Astrocyte (in vitro differentiated cells and primary cell): ENCODE data around the gene DET1. TPM values are rescaled to one million over a fixed set of nuclear protein-coding genes. Genes with fewer than 3 reads are reported as not detected.
"Not testable (repeated sequence)": the region's sequence is repeated elsewhere in the genome, so short reads cannot be mapped to it uniquely, and the experiment has no call there.

Source experiments
- DNase-seq: peaks from one replicate; pipeline ENCODE4 v3.0.0-alpha.2; 2010; ENCODE audit warnings: low read depth
- FAIRE-seq: peaks from 2 replicates; lab custom pipeline; 2011; peaks lifted over from hg19 to GRCh38; lab: Jason Lieb, UNC
- H2AFZ ChIP-seq: 2 replicates; pipeline ENCODE4 v1.6.0; 2012; ENCODE audit warnings: low read depth, low read length, inconsistent platforms
- H3K27ac ChIP-seq: 2 replicates; pipeline ENCODE4 v1.5.1; 2011; ENCODE audit warnings: low read depth, low read length, inconsistent platforms
- H3K27me3 ChIP-seq: 2 replicates; pipeline ENCODE4 v1.6.0; 2011; ENCODE audit warnings: low read length, inconsistent platforms; ENCODE audit not compliant: insufficient read depth
- H3K36me3 ChIP-seq: 2 replicates; pipeline ENCODE4 v1.5.1; 2011; ENCODE audit warnings: low read length, inconsistent platforms; ENCODE audit not compliant: insufficient read depth
- H3K4me1 ChIP-seq: 2 replicates; pipeline ENCODE4 v1.5.1; 2011; ENCODE audit warnings: low read length, inconsistent platforms; ENCODE audit not compliant: insufficient read depth
- H3K4me2 ChIP-seq: 2 replicates; pipeline ENCODE4 v1.6.0; 2012; ENCODE audit warnings: low read length, inconsistent platforms
- H3K4me3 ChIP-seq: 2 replicates; pipeline ENCODE4 v1.5.1; 2011; ENCODE audit warnings: low read depth, mild to moderate bottlenecking, low read length, inconsistent platforms; ENCODE audit not compliant: insufficient read depth
- H3K79me2 ChIP-seq: 2 replicates; pipeline ENCODE4 v1.6.0; 2012; ENCODE audit warnings: mild to moderate bottlenecking, low read length, inconsistent platforms; ENCODE audit not compliant: insufficient read depth
- H3K9ac ChIP-seq: 2 replicates; pipeline ENCODE4 v1.6.0; 2012; ENCODE audit warnings: mild to moderate bottlenecking, low read length, inconsistent platforms
- H3K9me3 ChIP-seq: 2 replicates; pipeline ENCODE4 v1.5.1; 2012; ENCODE audit warnings: low read depth, mild to moderate bottlenecking, low read length, inconsistent platforms; ENCODE audit not compliant: insufficient read depth
- H4K20me1 ChIP-seq: 2 replicates; pipeline ENCODE4 v1.6.0; 2012; ENCODE audit warnings: low read length, inconsistent platforms; ENCODE audit not compliant: insufficient read depth
- H3K27ac Mint-ChIP-seq: one replicate; pipeline ENCODE4 v1.8.0; 2021; ENCODE audit warnings: mild to moderate bottlenecking, mixed read lengths; ENCODE audit not compliant: unreplicated experiment
- H3K27me3 Mint-ChIP-seq: one replicate; pipeline ENCODE4 v1.8.0; 2021; ENCODE audit warnings: low read depth, mixed read lengths; ENCODE audit not compliant: unreplicated experiment
- H3K36me3 Mint-ChIP-seq: one replicate; pipeline ENCODE4 v1.8.0; 2021; ENCODE audit warnings: low read depth, mixed read lengths; ENCODE audit not compliant: unreplicated experiment
- H3K4me1 Mint-ChIP-seq: one replicate; pipeline ENCODE4 v1.8.0; 2021; ENCODE audit warnings: low read depth, mixed read lengths; ENCODE audit not compliant: unreplicated experiment
- H3K4me3 Mint-ChIP-seq: one replicate; pipeline ENCODE4 v1.8.0; 2021; ENCODE audit warnings: mild to moderate bottlenecking, moderate library complexity, mixed read lengths; ENCODE audit not compliant: unreplicated experiment
- H3K9me3 Mint-ChIP-seq: one replicate; pipeline ENCODE4 v1.8.0; 2021; ENCODE audit warnings: mild to moderate bottlenecking, mixed read lengths; ENCODE audit not compliant: unreplicated experiment
- CTCF ChIP-seq: IDR thresholded peaks from 2 replicates; pipeline ENCODE4 v1.5.1; 2011; ENCODE audit warnings: low read depth, mild to moderate bottlenecking, inconsistent platforms, low read length, moderate library complexity; ENCODE audit not compliant: insufficient read depth
- EZH2 ChIP-seq: IDR thresholded peaks from 2 replicates; pipeline ENCODE4 v1.6.1; 2012; ENCODE audit warnings: mild to moderate bottlenecking, low read length, inconsistent platforms; ENCODE audit not compliant: insufficient read depth
- total RNA-seq: library from RNA; stranded (reverse); gene quantifications from 2 replicates; pipeline ENCODE4 v1.2.1, GENCODE V29; 2021

Gene DET1
- total RNA-seq, 1 donor from 2014 or later, result 4.8 TPM

GRCh38 chr15:88545578-88546247 lies 768 bp downstream of the DET1 start:
- H3K36me3 Mint-ChIP-seq, H3K4me1 Mint-ChIP-seq, DNase-seq, H3K36me3 ChIP-seq, H3K27me3 Mint-ChIP-seq, H3K79me2 ChIP-seq, H3K9me3 Mint-ChIP-seq, FAIRE-seq, H3K4me1 ChIP-seq, H3K27me3 ChIP-seq, H4K20me1 ChIP-seq, H3K9me3 ChIP-seq: not testable (repeated sequence)
- Histone ChIP-seq H3K4me2 (peak overlapping the region; percentile 89), H2AFZ (peak overlapping the region; percentile 86), H3K4me3 (peak overlapping the region; percentile 83), H3K27ac (peak overlapping the region; percentile 60), H3K9ac (peak overlapping the region; percentile 88)
- Mint-ChIP-seq H3K4me3 (peak overlapping the region; percentile 92), H3K27ac (peak overlapping the region; percentile 81)

GRCh38 chr15:88543065-88543776 lies 3.3 kb downstream of the DET1 start:
- FAIRE-seq (no peak), DNase-seq (no peak)
- Mint-ChIP-seq H3K4me1 (peaks cover 4% of the 10 kb centered on the region), H3K27me3 (no peaks in the 10 kb centered on the region), H3K27ac (no peak overlapping the region), H3K36me3 (peaks cover 3% of the 10 kb centered on the region), H3K9me3 (no peaks in the 10 kb centered on the region), H3K4me3 (no peak overlapping the region)
- no peak overlapping the region for H3K4me3 ChIP-seq
- no peak overlapping the region for H2AFZ ChIP-seq
- no peak for TF ChIP-seq EZH2
- TF ChIP-seq CTCF, result no peak
- no peaks in the 10 kb centered on the region for H3K9me3 ChIP-seq
- H3K9ac ChIP-seq, result no peak overlapping the region
- H3K27ac ChIP-seq, result no peak overlapping the region
- no peaks in the 10 kb centered on the region for H3K79me2 ChIP-seq
- no peaks in the 10 kb centered on the region for H3K4me1 ChIP-seq
- H4K20me1 ChIP-seq, result no peaks in the 10 kb centered on the region
- H3K27me3 ChIP-seq, result no peaks in the 10 kb centered on the region
- no peak overlapping the region for H3K4me2 ChIP-seq
- H3K36me3 ChIP-seq, result no peaks in the 10 kb centered on the region

GRCh38 chr15:88542342-88542733 lies 4.1 kb downstream of the DET1 start:
- no peaks in the 10 kb centered on the region for H4K20me1 ChIP-seq
- no peak overlapping the region for H3K4me3 ChIP-seq
- no peak overlapping the region for H3K9ac ChIP-seq
- no peaks in the 10 kb centered on the region for H3K27me3 Mint-ChIP-seq
- H3K4me3 Mint-ChIP-seq, result no peak overlapping the region
- H3K36me3 Mint-ChIP-seq, result peaks cover 3% of the 10 kb centered on the region
- DNase-seq (no peak), FAIRE-seq (no peak)
- H3K4me1 ChIP-seq, result no peaks in the 10 kb centered on the region
- peaks cover 7% of the 10 kb centered on the region for H3K4me1 Mint-ChIP-seq
- no peaks in the 10 kb centered on the region for H3K27me3 ChIP-seq
- H2AFZ ChIP-seq, result no peak overlapping the region
- no peaks in the 10 kb centered on the region for H3K36me3 ChIP-seq
- no peak overlapping the region for H3K4me2 ChIP-seq
- no peak for TF ChIP-seq CTCF
- TF ChIP-seq EZH2, result no peak
- no peaks in the 10 kb centered on the region for H3K9me3 ChIP-seq
- H3K27ac ChIP-seq, result no peak overlapping the region
- H3K27ac Mint-ChIP-seq, result no peak overlapping the region
- no peaks in the 10 kb centered on the region for H3K79me2 ChIP-seq
- H3K9me3 Mint-ChIP-seq, result no peaks in the 10 kb centered on the region
